Esophagus squamous epithelium (tissue), 5 donors: ENCODE data around the gene ATG2B. TPM values are rescaled to one million over a fixed set of nuclear protein-coding genes. Genes with fewer than 3 reads are reported as not detected.

Source experiments
- DNase-seq: peaks from one replicate; lab custom pipeline; 2025; lab: John Stamatoyannopoulos, UW
- H3K27ac ChIP-seq, 4 donors: fragments of 200-600 bp; sonication (generic); one replicate each; pipeline ENCODE4 v1.5.1; 2016 to 2019; ENCODE audit warnings: mild to moderate bottlenecking in 1 of 4
- H3K27me3 ChIP-seq, 4 donors: fragments of 200-600 bp; sonication (generic); 1 replicate in 3 of 4; 2 replicates in 1 of 4; pipeline versions ENCODE4 v1.5.1 to v1.6.0; 2017 to 2021; ENCODE audit warnings: antibody characterized with exemption in 1 of 4
- H3K36me3 ChIP-seq, 3 donors: fragments of 200-600 bp; sonication (generic); one replicate each; pipeline ENCODE4 v1.5.1; 2016 to 2019
- H3K4me1 ChIP-seq, 3 donors: fragments of 200-600 bp; sonication (generic); one replicate each; pipeline ENCODE4 v1.5.1; 2017 to 2019
- H3K4me3 ChIP-seq, 4 donors: fragments of 200-600 bp; sonication (generic); 1 replicate in 3 of 4; 2 replicates in 1 of 4; pipeline ENCODE4 v1.5.1; 2016 to 2019; ENCODE audit warnings: mild to moderate bottlenecking in 2 of 4, moderate library complexity in 1 of 4
- H3K9me3 ChIP-seq, 3 donors: fragments of 200-600 bp; sonication (generic); one replicate each; pipeline ENCODE4 v1.5.1; 2016 to 2019
- CTCF ChIP-seq, 6 experiments: fragments of 450-650 bp in 4 of 6; fragments of 200-600 bp in 2 of 6; sonication (generic) in 2 of 6; IDR thresholded peaks; one replicate each; pipeline ENCODE4 v1.5.1; 2016 to 2019; ENCODE audit warnings: antibody characterized with exemption in 6 of 6, mild to moderate bottlenecking in 4 of 6, moderate library complexity in 4 of 6
- POLR2A ChIP-seq, 4 donors: fragments of 450-650 bp; IDR thresholded peaks; one replicate each; pipeline ENCODE4 v1.6.1; 2017; ENCODE audit warnings: antibody characterized with exemption in 4 of 4, mild to moderate bottlenecking in 4 of 4, moderate library complexity in 3 of 4
- WGBS, 2 donors: methylation state at CpG; one replicate each; pipeline ENCODE4 v1.1.5; 2018; 5-methylcytosine and 5-hydroxymethylcytosine counted together
- intact Hi-C: fragments of 100-400 bp; cut with DNase I; formaldehyde crosslinking; loops from one replicate; pipeline ENCODE4 v1.15.0; 2022
- total RNA-seq, 4 donors: library from RNA; depleted of rRNA; stranded (reverse); fragments of >200 nt; gene quantifications; one replicate each; pipeline ENCODE4 v1.1.0, GENCODE V29; 2016
- donor health status: DM: yes; HTN: yes; CAD: no.

ATG2B gene
- total RNA-seq, 4 donors from 2014 or later, result 10.6 to 24.6 (median 14.0) TPM

- no peak overlapping the region for H3K27ac ChIP-seq
- intact Hi-C loops, result no loop called here
- H3K4me1 ChIP-seq, result no peaks in the 10 kb centered on the region
- TF ChIP-seq CTCF (IDR thresholded peaks at IDR 0.05) (no peak), POLR2A (IDR thresholded peaks at IDR 0.05) (no peak)
- no peaks in the 10 kb centered on the region for H3K9me3 ChIP-seq
- no peak for DNase-seq
- WGBS, 2 donors, result 88 to 91% methylated on average over 7 of the region's 7 CpGs
- peaks cover 0 to 60% (median 0%) of the 10 kb centered on the region in 3 donors for H3K36me3 ChIP-seq
- H3K4me3 ChIP-seq, result no peak overlapping the region
- H3K27me3 ChIP-seq, result no peaks in the 10 kb centered on the region
These were observed 68.9 kb downstream of the ATG2B start for GRCh38 chr14:96294246-96294645.

GRCh38 chr14:96287856-96288255 lies 75.3 kb downstream of the ATG2B start:
- no peak overlapping the region for H3K4me3 ChIP-seq
- DNase-seq, result no peak
- peaks cover 0 to 10% (median 0%) of the 10 kb centered on the region in 3 donors for H3K4me1 ChIP-seq
- no peaks in the 10 kb centered on the region for H3K9me3 ChIP-seq
- intact Hi-C loops, result no loop called here
- no peak overlapping the region for H3K27ac ChIP-seq
- 33 to 61% methylated on average over 1 of the region's 1 CpG for WGBS, 2 donors
- peaks cover 0 to 97% (median 3%) of the 10 kb centered on the region in 3 donors for H3K36me3 ChIP-seq
- H3K27me3 ChIP-seq, result no peaks in the 10 kb centered on the region
- no peak for TF ChIP-seq CTCF (IDR thresholded peaks at IDR 0.05)
- TF ChIP-seq POLR2A (IDR thresholded peaks at IDR 0.05), result no peak

- 78 to 83% methylated on average over 1 of the region's 1 CpG for WGBS, 2 donors
- TF ChIP-seq POLR2A (IDR thresholded peaks at IDR 0.05) (no peak), CTCF (IDR thresholded peaks at IDR 0.05) (no peak)
- H3K27ac ChIP-seq, result no peak overlapping the region
- no peak overlapping the region for H3K4me3 ChIP-seq
- no peaks in the 10 kb centered on the region for H3K27me3 ChIP-seq
- no peaks in the 10 kb centered on the region for H3K9me3 ChIP-seq
- peaks cover 0 to 10% (median 0%) of the 10 kb centered on the region in 3 donors for H3K4me1 ChIP-seq
- DNase-seq, result no peak
- intact Hi-C loops, result no loop called here
- peaks cover 0 to 93% (median 6%) of the 10 kb centered on the region in 3 donors for H3K36me3 ChIP-seq
These were observed 76.9 kb downstream of the ATG2B start for GRCh38 chr14:96286251-96286650.

GRCh38 chr14:96285667-96286066 lies 77.5 kb downstream of the ATG2B start:
- H3K4me1 ChIP-seq, result peaks cover 0 to 10% (median 0%) of the 10 kb centered on the region in 3 donors
- TF ChIP-seq CTCF (IDR thresholded peaks at IDR 0.05) (no peak), POLR2A (IDR thresholded peaks at IDR 0.05) (no peak)
- H3K27me3 ChIP-seq, result no peaks in the 10 kb centered on the region
- no peaks in the 10 kb centered on the region for H3K9me3 ChIP-seq
- no peak overlapping the region for H3K4me3 ChIP-seq
- intact Hi-C loops, result no loop called here
- DNase-seq, result no peak
- peaks cover 0 to 88% (median 6%) of the 10 kb centered on the region in 3 donors for H3K36me3 ChIP-seq
- no peak overlapping the region for H3K27ac ChIP-seq
- 83 to 84% methylated on average over 14 to 17 of the region's 17 CpGs for WGBS, 2 donors

GRCh38 chr14:96284430-96284829 lies 78.7 kb downstream of the ATG2B start:
- 43 to 80% methylated on average over 1 of the region's 1 CpG for whole genome bisulfite sequencing, 2 donors
- Histone ChIP-seq H3K27ac (no peak overlapping the region), H3K4me1 (peaks cover 0 to 10% (median 0%) of the 10 kb centered on the region in 3 donors), H3K4me3 (no peak overlapping the region), H3K27me3 (no peaks in the 10 kb centered on the region), H3K9me3 (no peaks in the 10 kb centered on the region), H3K36me3 (peaks cover 0 to 84% (median 6%) of the 10 kb centered on the region in 3 donors)
- no peak for TF ChIP-seq CTCF (IDR thresholded peaks at IDR 0.05)
- no peak for TF ChIP-seq POLR2A (IDR thresholded peaks at IDR 0.05)
- intact Hi-C loops, result no loop called here
- DNase-seq, result no peak
